GM12865 (cell line): ENCODE data around the gene GUCY1A2.

Experiments used
- DNase-seq: peaks from one replicate; pipeline ENCODE4 v3.0.0; 2010; ENCODE audit warnings: low read depth
- H3K4me3 ChIP-seq: 2 replicates; pipeline ENCODE4 v1.5.1; 2011; ENCODE audit warnings: mild to moderate bottlenecking, low read depth, low read length, control low read depth
- TF ChIP-seq, protein P1 (sequence below): IDR thresholded peaks from 2 replicates; pipeline ENCODE4 v1.5.1; 2011; ENCODE audit warnings: low read length, control low read depth, low read depth, inconsistent platforms; ENCODE audit not compliant: insufficient read depth; ENCODE audit errors: missing control alignments

The GUCY1A2 gene

DNA sequence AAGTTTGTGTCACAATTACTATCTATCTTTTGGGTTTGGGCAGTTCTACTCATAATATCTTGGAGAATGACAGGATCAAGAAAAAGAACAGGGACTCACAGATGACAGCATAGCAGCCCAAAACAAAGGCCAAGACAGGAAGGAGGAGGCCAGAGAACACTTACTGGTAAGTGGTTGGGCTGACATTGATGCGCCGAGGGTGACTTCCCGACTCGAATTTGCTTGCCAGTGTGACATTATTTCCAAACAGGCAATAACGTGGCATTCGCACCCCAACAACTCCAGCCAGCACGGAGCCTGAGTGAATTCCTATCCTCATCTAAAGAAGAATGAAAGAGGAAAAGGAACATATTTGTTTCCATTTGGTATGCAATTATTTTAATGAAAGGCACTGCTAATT is 309.9 kb downstream of the GUCY1A2 start:
- no peak for DNase-seq
- no peak overlapping the region for H3K4me3 ChIP-seq
- TF ChIP-seq, protein P1, sequence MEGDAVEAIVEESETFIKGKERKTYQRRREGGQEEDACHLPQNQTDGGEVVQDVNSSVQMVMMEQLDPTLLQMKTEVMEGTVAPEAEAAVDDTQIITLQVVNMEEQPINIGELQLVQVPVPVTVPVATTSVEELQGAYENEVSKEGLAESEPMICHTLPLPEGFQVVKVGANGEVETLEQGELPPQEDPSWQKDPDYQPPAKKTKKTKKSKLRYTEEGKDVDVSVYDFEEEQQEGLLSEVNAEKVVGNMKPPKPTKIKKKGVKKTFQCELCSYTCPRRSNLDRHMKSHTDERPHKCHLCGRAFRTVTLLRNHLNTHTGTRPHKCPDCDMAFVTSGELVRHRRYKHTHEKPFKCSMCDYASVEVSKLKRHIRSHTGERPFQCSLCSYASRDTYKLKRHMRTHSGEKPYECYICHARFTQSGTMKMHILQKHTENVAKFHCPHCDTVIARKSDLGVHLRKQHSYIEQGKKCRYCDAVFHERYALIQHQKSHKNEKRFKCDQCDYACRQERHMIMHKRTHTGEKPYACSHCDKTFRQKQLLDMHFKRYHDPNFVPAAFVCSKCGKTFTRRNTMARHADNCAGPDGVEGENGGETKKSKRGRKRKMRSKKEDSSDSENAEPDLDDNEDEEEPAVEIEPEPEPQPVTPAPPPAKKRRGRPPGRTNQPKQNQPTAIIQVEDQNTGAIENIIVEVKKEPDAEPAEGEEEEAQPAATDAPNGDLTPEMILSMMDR, result no peak

DNA sequence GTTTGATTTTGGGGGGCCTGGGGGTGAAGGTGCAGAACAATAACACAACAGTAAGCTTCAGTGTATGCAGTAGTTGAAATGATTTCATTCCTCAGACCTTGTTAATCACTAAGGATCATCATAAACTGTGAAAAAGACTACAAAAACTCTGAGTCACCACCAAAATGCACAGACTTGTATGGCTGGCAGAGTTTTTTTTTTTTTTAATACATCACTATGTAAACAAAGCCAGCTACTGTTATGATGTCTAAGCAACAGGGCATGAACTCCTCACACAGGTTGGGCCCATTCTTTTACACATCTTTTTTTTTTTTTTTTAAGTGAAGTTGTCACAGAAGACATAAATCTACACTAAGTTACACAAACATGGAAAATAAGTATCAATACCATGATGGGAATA is 311.9 kb downstream of the GUCY1A2 start:
- no peak for DNase-seq
- H3K4me3 ChIP-seq, result no peak overlapping the region
- TF ChIP-seq, protein P1, result no peak

DNA sequence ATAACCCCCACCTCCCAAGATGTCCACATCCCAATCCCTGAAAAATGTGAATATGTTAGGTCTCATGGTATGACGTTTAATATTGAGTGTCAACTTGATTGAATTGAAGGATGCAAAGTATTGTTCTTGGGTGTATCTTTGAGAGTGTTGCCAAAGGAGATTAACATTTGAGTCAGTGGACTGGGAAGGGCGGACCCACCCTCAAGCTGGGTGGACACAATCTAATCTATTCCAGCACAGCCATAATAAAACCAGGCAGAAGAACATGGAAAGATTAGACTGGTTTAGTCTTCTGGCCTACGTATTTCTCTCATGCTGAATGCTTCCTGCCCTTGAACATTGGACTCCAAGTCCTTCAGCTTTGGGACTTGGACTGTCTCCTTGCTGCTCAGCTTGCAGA is 315.5 kb downstream of the GUCY1A2 start:
- DNase-seq, result no peak
- TF ChIP-seq, protein P1, result no peak
- no peak overlapping the region for H3K4me3 ChIP-seq

DNA sequence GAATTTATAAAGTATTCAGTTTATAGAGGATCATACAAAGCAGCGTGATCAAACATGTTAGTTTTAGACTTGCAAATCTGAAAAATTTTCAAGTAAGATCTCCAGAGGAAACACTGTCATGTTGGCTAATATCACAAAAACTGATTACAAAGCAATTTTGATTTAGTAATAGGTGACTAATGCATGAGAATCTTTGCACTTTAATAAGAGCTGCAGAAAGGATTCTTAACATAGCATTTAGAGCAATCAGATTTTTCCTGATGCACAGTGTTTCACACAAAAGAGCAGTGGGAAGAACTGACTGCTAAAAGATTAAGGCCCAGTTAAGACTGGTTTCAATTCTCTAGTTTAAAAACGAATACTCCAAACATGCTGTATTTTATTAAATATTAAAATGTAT is 321.2 kb downstream of the GUCY1A2 start:
- TF ChIP-seq, protein P1, result no peak
- DNase-seq, result no peak
- H3K4me3 ChIP-seq, result no peak overlapping the region

DNA sequence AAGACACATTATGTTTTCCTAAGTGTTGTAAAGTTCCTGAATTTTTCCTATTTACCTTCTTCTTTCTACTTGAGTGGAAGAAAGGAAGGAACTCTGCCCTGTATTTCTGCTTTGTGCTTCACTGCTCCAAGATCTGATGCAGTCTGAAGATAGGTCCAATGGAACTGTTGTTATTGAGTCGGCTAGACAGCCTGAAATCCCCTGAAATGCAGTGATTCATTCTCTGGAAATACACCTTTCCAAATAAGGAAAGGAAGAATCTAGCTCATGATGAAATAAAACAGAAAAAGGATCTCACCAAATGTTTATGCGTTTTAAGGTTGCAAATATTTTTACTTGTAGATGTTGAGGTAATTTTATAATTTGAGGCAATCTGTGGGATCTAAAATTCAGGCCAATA is 322.8 kb downstream of the GUCY1A2 start:
- H3K4me3 ChIP-seq, result no peak overlapping the region
- TF ChIP-seq, protein P1, result no peak
- no peak for DNase-seq

DNA sequence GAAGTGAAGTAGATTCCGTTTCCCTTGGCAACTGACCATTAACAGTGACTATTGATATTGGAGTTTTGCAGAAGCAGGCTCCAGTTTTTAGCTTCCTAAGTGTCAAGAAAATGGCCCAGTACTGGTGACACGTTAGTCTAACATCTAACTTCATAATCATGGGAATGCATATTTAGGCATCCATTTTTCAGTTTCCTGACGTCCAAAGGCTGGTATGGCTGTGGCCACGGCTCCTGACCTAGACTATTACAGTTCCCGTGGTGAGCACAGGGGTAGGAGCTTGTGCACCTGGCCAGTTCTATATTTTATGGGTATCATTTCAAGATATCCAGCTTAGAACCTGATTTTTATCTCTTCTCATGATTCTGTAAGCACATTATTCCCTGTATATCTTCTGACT is 323.8 kb downstream of the GUCY1A2 start:
- DNase-seq, result no peak
- H3K4me3 ChIP-seq, result no peak overlapping the region
- TF ChIP-seq, protein P1, result no peak

DNA sequence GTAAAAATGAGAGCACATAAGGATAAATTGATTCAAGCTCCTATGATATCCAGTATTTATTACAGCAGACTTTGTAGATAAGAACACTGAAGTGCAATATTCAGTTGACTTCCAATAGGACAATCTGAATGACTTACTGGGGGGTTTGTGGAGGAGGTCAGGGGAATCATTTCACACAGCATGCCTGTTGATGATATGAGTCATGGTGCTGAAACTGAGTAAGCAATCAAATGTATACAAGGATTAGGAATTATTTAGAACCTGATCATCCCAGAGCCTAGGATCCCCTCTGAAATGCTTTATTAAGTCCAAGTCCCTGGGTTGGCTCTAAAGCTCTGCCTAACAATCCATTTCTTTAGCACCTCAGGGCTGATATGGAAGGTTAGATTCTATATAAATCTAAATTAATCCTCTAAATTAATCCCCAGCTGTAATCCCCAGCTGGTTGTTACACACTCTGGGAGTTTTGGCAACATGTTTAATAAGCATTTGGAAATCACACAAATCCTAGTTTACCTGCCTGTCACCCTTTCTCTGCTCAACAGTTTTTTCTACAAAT is 326.4 kb downstream of the GUCY1A2 start:
- H3K4me3 ChIP-seq, result no peak overlapping the region
- TF ChIP-seq, protein P1, result no peak
- DNase-seq, result no peak
